ENCODE results near the gene FLT3.
"Not testable (repeated sequence)": the region's sequence is repeated elsewhere in the genome, so short reads cannot be mapped to it uniquely, and the experiment has no call there.

The FLT3 gene

GRCh38 chr13:27965343-27965739, 135.0 kb downstream of the FLT3 start:
- H3K9ac ChIP-seq, result no peak overlapping the region

DNA sequence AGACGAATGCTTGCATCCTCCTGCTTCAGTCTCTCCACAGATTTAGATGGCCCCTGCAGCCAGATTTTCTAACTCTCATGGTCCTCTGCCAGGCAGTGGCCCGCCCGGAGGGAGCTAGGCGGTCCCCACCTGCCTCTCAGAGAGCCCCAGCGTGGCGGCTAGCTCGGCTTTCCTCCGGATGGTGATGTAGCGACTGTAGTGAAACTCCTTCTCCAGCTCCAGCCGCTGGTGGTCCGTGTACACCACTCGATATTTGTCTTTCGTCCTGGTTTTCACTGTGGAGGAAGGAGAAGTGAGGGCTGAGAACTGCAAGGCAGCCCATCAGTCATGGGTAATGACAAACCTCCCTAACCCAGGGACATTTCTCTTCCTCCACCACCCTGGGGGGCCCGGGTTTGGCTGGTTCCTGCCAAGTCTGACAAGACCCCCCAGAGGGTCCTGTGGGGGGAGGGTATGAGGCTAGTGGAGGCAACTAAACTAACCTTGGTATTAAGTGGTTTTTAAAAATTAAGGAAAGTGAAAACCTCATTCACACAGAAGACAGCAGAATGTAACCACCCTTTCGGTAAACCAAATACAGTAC, 135.5 kb downstream of the FLT3 start:
- Histone ChIP-seq H3K36me3 (ENCODE audit: control insufficient read depth, insufficient read depth, low read length) (no peaks in the 10 kb centered on the region), H3K27me3 (ENCODE audit: control insufficient read depth, insufficient read depth, low read length) (peaks cover 25% of the 10 kb centered on the region), H2AFZ (no peak overlapping the region), H3K4me2 (ENCODE audit: low read length) (no peak overlapping the region), H3K4me3 (ENCODE audit: low read depth, low read length) (no peak overlapping the region), H3K79me2 (no peaks in the 10 kb centered on the region), H3K9ac (no peak overlapping the region), H3K9me3 (ENCODE audit: control insufficient read depth, low read length) (no peaks in the 10 kb centered on the region), H3K27ac (no peak overlapping the region), H3K4me1 (no peaks in the 10 kb centered on the region)
- no peak for TF ChIP-seq CTCF (IDR thresholded peaks at IDR 0.05)

More at GRCh38 chr13:27965343-27965739, 135.0 kb downstream of the FLT3 start:
- Histone ChIP-seq H3K27me3 (ENCODE audit: control insufficient read depth, insufficient read depth, low read length) (peaks cover 27% of the 10 kb centered on the region), H3K4me3 (ENCODE audit: low read depth, low read length) (no peak overlapping the region), H2AFZ (no peak overlapping the region), H3K4me1 (no peaks in the 10 kb centered on the region), H3K9me3 (ENCODE audit: control insufficient read depth, low read length) (no peaks in the 10 kb centered on the region), H3K79me2 (no peaks in the 10 kb centered on the region), H3K4me2 (ENCODE audit: low read length) (no peak overlapping the region), H3K36me3 (ENCODE audit: control insufficient read depth, insufficient read depth, low read length) (no peaks in the 10 kb centered on the region), H3K27ac (no peak overlapping the region)
- no peak for TF ChIP-seq CTCF (IDR thresholded peaks at IDR 0.05)

GRCh38 chr13:27964206-27964605, 136.2 kb downstream of the FLT3 start:
- H3K79me2 ChIP-seq; H2AFZ ChIP-seq; H3K4me1 ChIP-seq; H3K9ac ChIP-seq; H3K27ac ChIP-seq; H3K36me3 ChIP-seq (ENCODE audit: control insufficient read depth, insufficient read depth, low read length); H3K4me2 ChIP-seq (ENCODE audit: low read length); H3K4me3 ChIP-seq (ENCODE audit: low read depth, low read length); H3K9me3 ChIP-seq (ENCODE audit: control insufficient read depth, low read length): not testable (repeated sequence)
- peaks cover 22% of the 10 kb centered on the region for H3K27me3 ChIP-seq (ENCODE audit: control insufficient read depth, insufficient read depth, low read length)

DNA sequence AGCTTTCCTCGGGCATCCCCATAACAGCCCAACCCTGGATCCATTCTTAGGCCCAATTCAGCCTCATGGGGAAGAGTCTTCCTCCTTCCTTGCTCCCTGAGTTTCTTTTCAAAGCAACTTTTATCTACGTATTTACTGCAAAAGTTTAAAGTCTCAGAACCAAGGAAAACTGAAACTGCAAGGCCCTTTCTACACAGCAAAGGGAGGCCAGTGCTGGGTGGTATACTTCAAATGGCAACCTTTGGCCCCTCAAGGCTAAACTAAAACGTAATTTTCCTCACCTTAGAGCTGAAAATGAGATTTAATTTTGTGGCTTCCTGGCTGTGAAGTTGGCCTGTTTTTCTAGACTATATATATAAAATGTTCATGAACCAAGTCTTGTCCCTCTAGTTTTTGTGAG, 136.9 kb downstream of the FLT3 start:
- no peak for TF ChIP-seq CTCF (IDR thresholded peaks at IDR 0.05)
- Histone ChIP-seq H3K9me3 (ENCODE audit: control insufficient read depth, low read length) (no peaks in the 10 kb centered on the region), H3K4me2 (ENCODE audit: low read length) (no peak overlapping the region), H3K27ac (no peak overlapping the region), H3K36me3 (ENCODE audit: control insufficient read depth, insufficient read depth, low read length) (no peaks in the 10 kb centered on the region), H3K79me2 (no peaks in the 10 kb centered on the region), H3K9ac (no peak overlapping the region), H3K27me3 (ENCODE audit: control insufficient read depth, insufficient read depth, low read length) (peaks cover 22% of the 10 kb centered on the region), H3K4me1 (no peaks in the 10 kb centered on the region), H3K4me3 (ENCODE audit: low read depth, low read length) (no peak overlapping the region), H2AFZ (no peak overlapping the region)

GRCh38 chr13:27962982-27963381, 137.4 kb downstream of the FLT3 start:
- no peaks in the 10 kb centered on the region for H3K79me2 ChIP-seq
- H3K9me3 ChIP-seq (ENCODE audit: control insufficient read depth, low read length), result no peaks in the 10 kb centered on the region
- H3K36me3 ChIP-seq (ENCODE audit: control insufficient read depth, insufficient read depth, low read length), result no peaks in the 10 kb centered on the region
- no peak overlapping the region for H3K4me3 ChIP-seq (ENCODE audit: low read depth, low read length)
- H3K4me1 ChIP-seq, result no peaks in the 10 kb centered on the region
- H2AFZ ChIP-seq, result no peak overlapping the region
- no peak overlapping the region for H3K27ac ChIP-seq
- no peak overlapping the region for H3K9ac ChIP-seq
- TF ChIP-seq CTCF (IDR thresholded peaks at IDR 0.05), result no peak
- H3K4me2 ChIP-seq (ENCODE audit: low read length), result no peak overlapping the region
- H3K27me3 ChIP-seq (ENCODE audit: control insufficient read depth, insufficient read depth, low read length), result peaks cover 22% of the 10 kb centered on the region
